D341Med (cell line): ENCODE measurements around the gene GDPD3.
"Not testable (repeated sequence)": the region's sequence is repeated elsewhere in the genome, so short reads cannot be mapped to it uniquely, and the experiment has no call there.

Experiments
- DNase-seq: peaks from one replicate; pipeline ENCODE4 v3.0.0; 2012; ENCODE audit warnings: low spot score

GDPD3 gene

GRCh38 chr16:30113031-30113710, at the start of gene GDPD3:
GDPD3 (minus strand) TSS chr16:30113537; CDS start chr16:30113478, 59 bp downstream.
- DNase-seq = no peak

GRCh38 chr16:30157214-30157613, 43.9 kb upstream of the GDPD3 start:
- DNase-seq = no peak

GRCh38 chr16:30155188-30155587, 41.9 kb upstream of the GDPD3 start:
- no peak for DNase-seq

- DNase-seq = no peak
These were observed 39.2 kb upstream of the GDPD3 start for GRCh38 chr16:30152517-30152916.

- no peak for DNase-seq
These were observed 37.8 kb upstream of the GDPD3 start for GRCh38 chr16:30151091-30151490.

GRCh38 chr16:30149250-30149930, 36.1 kb upstream of the GDPD3 start:
- no peak for DNase-seq

GRCh38 chr16:30147843-30148510, 34.6 kb upstream of the GDPD3 start:
- DNase-seq = no peak

- peak; percentile 24 for DNase-seq
These were observed 32.3 kb upstream of the GDPD3 start for GRCh38 chr16:30145657-30146056.

- DNase-seq = no peak
These were observed 31.6 kb upstream of the GDPD3 start for GRCh38 chr16:30144917-30145316.

- DNase-seq = no peak
These were observed 30.7 kb upstream of the GDPD3 start for GRCh38 chr16:30144017-30144416.

- no peak for DNase-seq
These were observed 30.0 kb upstream of the GDPD3 start for GRCh38 chr16:30143347-30143702.

GRCh38 chr16:30142672-30143346, 29.5 kb upstream of the GDPD3 start:
- peak; percentile 54 for DNase-seq

- DNase-seq = no peak
These were observed 28.4 kb upstream of the GDPD3 start for GRCh38 chr16:30141750-30142149.

- DNase-seq = no peak
These were observed 26.5 kb upstream of the GDPD3 start for GRCh38 chr16:30139583-30140481.

- DNase-seq = no peak
These were observed 24.6 kb upstream of the GDPD3 start for GRCh38 chr16:30137897-30138296.

GRCh38 chr16:30136971-30137605, 23.8 kb upstream of the GDPD3 start:
- no peak for DNase-seq

GRCh38 chr16:30132591-30132990, 19.3 kb upstream of the GDPD3 start:
- no peak for DNase-seq

- DNase-seq = no peak
These were observed 18.6 kb upstream of the GDPD3 start for GRCh38 chr16:30131869-30132475.

GRCh38 chr16:30127993-30128392, 14.7 kb upstream of the GDPD3 start:
- DNase-seq = no peak

- DNase-seq = not testable (repeated sequence)
These were observed 12.4 kb upstream of the GDPD3 start for GRCh38 chr16:30125690-30126089.

- no peak for DNase-seq
These were observed 11.6 kb upstream of the GDPD3 start for GRCh38 chr16:30124985-30125379.
